ENCODE results near the gene UBAC2.

UBAC2 gene

GRCh38 chr13:99431927-99432608, 231.4 kb downstream of the UBAC2 start:
- 79 to 83% methylated on average over 15 to 18 of the region's 18 CpGs for WGBS, 2 experiments (ENCODE audit: insufficient coverage in 2 of 2)
- Histone ChIP-seq H3K4me3 (ENCODE audit: extremely low read depth, insufficient read depth, low read length, poor library complexity, severe bottlenecking) (no peak overlapping the region), H3K27ac (ENCODE audit: low read depth, low read length, severe bottlenecking) (peak overlapping the region; percentile 89), H3K9me3 (ENCODE audit: control insufficient read depth, low read length) (no peaks in the 10 kb centered on the region), H3K36me3 (ENCODE audit: control insufficient read depth, insufficient read depth, low read length) (no peaks in the 10 kb centered on the region), H3K4me1 (ENCODE audit: control insufficient read depth, insufficient read depth, low read length, poor library complexity, severe bottlenecking) (peaks cover 4% of the 10 kb centered on the region)

GRCh38 chr13:99432609-99433542, 232.2 kb downstream of the UBAC2 start:
- 20 to 26% methylated on average over 19 to 21 of the region's 23 CpGs for WGBS, 2 experiments (ENCODE audit: insufficient coverage in 2 of 2)
- peak overlapping the region; percentile 5 for H3K4me3 ChIP-seq (ENCODE audit: extremely low read depth, insufficient read depth, low read length, poor library complexity, severe bottlenecking)

GRCh38 chr13:99433543-99434075, 233.0 kb downstream of the UBAC2 start:
- WGBS, 2 experiments (ENCODE audit: insufficient coverage in 2 of 2) = 91 to 100% methylated on average over 5 to 7 of the region's 8 CpGs
- H3K27ac ChIP-seq (ENCODE audit: low read depth, low read length, severe bottlenecking) = no peak overlapping the region

More at GRCh38 chr13:99432609-99433542, 232.2 kb downstream of the UBAC2 start:
- Histone ChIP-seq H3K27ac (ENCODE audit: low read depth, low read length, severe bottlenecking) (peak overlapping the region; percentile 89), H3K4me1 (ENCODE audit: control insufficient read depth, insufficient read depth, low read length, poor library complexity, severe bottlenecking) (peaks cover 4% of the 10 kb centered on the region), H3K9me3 (ENCODE audit: control insufficient read depth, low read length) (no peaks in the 10 kb centered on the region), H3K36me3 (ENCODE audit: control insufficient read depth, insufficient read depth, low read length) (no peaks in the 10 kb centered on the region)

GRCh38 chr13:99434258-99434788, 233.7 kb downstream of the UBAC2 start:
- Histone ChIP-seq H3K36me3 (ENCODE audit: control insufficient read depth, insufficient read depth, low read length) (no peaks in the 10 kb centered on the region), H3K4me1 (ENCODE audit: control insufficient read depth, insufficient read depth, low read length, poor library complexity, severe bottlenecking) (peaks cover 4% of the 10 kb centered on the region), H3K27ac (ENCODE audit: low read depth, low read length, severe bottlenecking) (no peak overlapping the region), H3K4me3 (ENCODE audit: extremely low read depth, insufficient read depth, low read length, poor library complexity, severe bottlenecking) (no peak overlapping the region), H3K9me3 (ENCODE audit: control insufficient read depth, low read length) (no peaks in the 10 kb centered on the region)
- 87% methylated on average over 14 to 16 of the region's 17 CpGs for WGBS, 2 experiments (ENCODE audit: insufficient coverage in 2 of 2)

More at GRCh38 chr13:99433543-99434075, 233.0 kb downstream of the UBAC2 start:
- H3K36me3 ChIP-seq (ENCODE audit: control insufficient read depth, insufficient read depth, low read length) = no peaks in the 10 kb centered on the region
- H3K9me3 ChIP-seq (ENCODE audit: control insufficient read depth, low read length) = no peaks in the 10 kb centered on the region
- peaks cover 4% of the 10 kb centered on the region for H3K4me1 ChIP-seq (ENCODE audit: control insufficient read depth, insufficient read depth, low read length, poor library complexity, severe bottlenecking)
- no peak overlapping the region for H3K4me3 ChIP-seq (ENCODE audit: extremely low read depth, insufficient read depth, low read length, poor library complexity, severe bottlenecking)

- Histone ChIP-seq H3K9me3 (ENCODE audit: control insufficient read depth, low read length) (no peaks in the 10 kb centered on the region), H3K27ac (ENCODE audit: low read depth, low read length, severe bottlenecking) (no peak overlapping the region), H3K4me3 (ENCODE audit: extremely low read depth, insufficient read depth, low read length, poor library complexity, severe bottlenecking) (no peak overlapping the region), H3K36me3 (ENCODE audit: control insufficient read depth, insufficient read depth, low read length) (no peaks in the 10 kb centered on the region), H3K4me1 (ENCODE audit: control insufficient read depth, insufficient read depth, low read length, poor library complexity, severe bottlenecking) (peaks cover 4% of the 10 kb centered on the region)
- 84 to 90% methylated on average over 4 to 6 of the region's 6 CpGs for WGBS, 2 experiments (ENCODE audit: insufficient coverage in 2 of 2)
Measured at GRCh38 chr13:99435116-99435515, 234.5 kb downstream of the UBAC2 start.

GRCh38 chr13:99435998-99436397, 235.3 kb downstream of the UBAC2 start:
- Histone ChIP-seq H3K4me1 (ENCODE audit: control insufficient read depth, insufficient read depth, low read length, poor library complexity, severe bottlenecking) (peaks cover 4% of the 10 kb centered on the region), H3K27ac (ENCODE audit: low read depth, low read length, severe bottlenecking) (no peak overlapping the region), H3K9me3 (ENCODE audit: control insufficient read depth, low read length) (no peaks in the 10 kb centered on the region), H3K36me3 (ENCODE audit: control insufficient read depth, insufficient read depth, low read length) (no peaks in the 10 kb centered on the region), H3K4me3 (ENCODE audit: extremely low read depth, insufficient read depth, low read length, poor library complexity, severe bottlenecking) (no peak overlapping the region)
- WGBS, 2 experiments (ENCODE audit: insufficient coverage in 2 of 2) = 40 to 61% methylated on average over 2 to 3 of the region's 3 CpGs

Data from mesodermal cell (in vitro differentiated cells).